ENCODE measurements around the gene CSMD2. TPM values are rescaled to one million over a fixed set of nuclear protein-coding genes. Genes with fewer than 3 reads are reported as not detected.

Gene CSMD2
- total and polyA plus RNA-seq, 4 experiments from 2014 or later, result not detected

- H3K4me3 Mint-ChIP-seq, result no peak overlapping the region
- H3K27ac Mint-ChIP-seq, result no peak overlapping the region
- H3K4me1 Mint-ChIP-seq, result no peaks in the 10 kb centered on the region
- H3K4me3 ChIP-seq (ENCODE audit: low read length in 2 of 2), result no peak overlapping the region
- DNase-seq, result no peak
- H3K27ac ChIP-seq (ENCODE audit: low read depth, low read length), result no peak overlapping the region
- H3K9me3 ChIP-seq (ENCODE audit: control insufficient read depth in 1 of 2, low read length in 2 of 2), result no peaks in the 10 kb centered on the region
- peaks cover 8 to 15% of the 10 kb centered on the region in 2 donors for H3K27me3 Mint-ChIP-seq
- H3K9me3 Mint-ChIP-seq, result peaks cover 0 to 7% (median 0%) of the 10 kb centered on the region in 8 donors
- H3K27me3 ChIP-seq (ENCODE audit: insufficient read depth, low read length), result no peaks in the 10 kb centered on the region
- H3K36me3 Mint-ChIP-seq, result no peaks in the 10 kb centered on the region
- POLR2A ChIA-PET (ENCODE audit: partially characterized antibody), result no interaction called here
- intact Hi-C loops (cut with micrococcal nuclease), result no loop called here
- H3K4me1 ChIP-seq (ENCODE audit: insufficient read depth, low read length), result no peaks in the 10 kb centered on the region
- CTCF ChIA-PET (ENCODE audit: partially characterized antibody), result no interaction called here
- H3K36me3 ChIP-seq (ENCODE audit: insufficient read depth, low read length), result no peaks in the 10 kb centered on the region
Observed at GRCh38 chr1:33828654-33829053, 336.4 kb downstream of the CSMD2 start.

- Histone ChIP-seq H3K27ac (ENCODE audit: low read depth, low read length) (no peak overlapping the region), H3K4me3 (ENCODE audit: low read length in 2 of 2) (no peak overlapping the region), H3K4me1 (ENCODE audit: insufficient read depth, low read length) (no peaks in the 10 kb centered on the region), H3K36me3 (ENCODE audit: insufficient read depth, low read length) (no peaks in the 10 kb centered on the region), H3K9me3 (ENCODE audit: control insufficient read depth in 1 of 2, low read length in 2 of 2) (no peaks in the 10 kb centered on the region), H3K27me3 (ENCODE audit: insufficient read depth, low read length) (no peaks in the 10 kb centered on the region)
- H3K9me3 Mint-ChIP-seq, result peaks cover 0 to 7% (median 0%) of the 10 kb centered on the region in 8 donors
- H3K27ac Mint-ChIP-seq, result no peak overlapping the region
- no peaks in the 10 kb centered on the region for H3K4me1 Mint-ChIP-seq
- H3K4me3 Mint-ChIP-seq, result no peak overlapping the region
- CTCF ChIA-PET (ENCODE audit: partially characterized antibody), result no interaction called here
- intact Hi-C loops (cut with micrococcal nuclease), result no loop called here
- no peaks in the 10 kb centered on the region for H3K36me3 Mint-ChIP-seq
- POLR2A ChIA-PET (ENCODE audit: partially characterized antibody), result no interaction called here
- DNase-seq, result no peak
- peaks cover 9 to 15% of the 10 kb centered on the region in 2 donors for H3K27me3 Mint-ChIP-seq
Observed at GRCh38 chr1:33828059-33828458, 337.0 kb downstream of the CSMD2 start.

GRCh38 chr1:33826711-33827110 is 338.3 kb downstream of the CSMD2 start:
- H3K4me1 ChIP-seq (ENCODE audit: insufficient read depth, low read length), result no peaks in the 10 kb centered on the region
- Mint-ChIP-seq H3K27me3 (peaks cover 13 to 21% of the 10 kb centered on the region in 2 donors), H3K36me3 (no peaks in the 10 kb centered on the region), H3K4me3 (peak overlapping the region in 1 of 8 donors; percentile 2), H3K4me1 (no peaks in the 10 kb centered on the region), H3K9me3 (peaks cover 0 to 3% (median 0%) of the 10 kb centered on the region in 8 donors), H3K27ac (no peak overlapping the region)
- no peak overlapping the region for H3K27ac ChIP-seq (ENCODE audit: low read depth, low read length)
- DNase-seq, result no peak
- H3K9me3 ChIP-seq (ENCODE audit: control insufficient read depth in 1 of 2, low read length in 2 of 2), result no peaks in the 10 kb centered on the region
- CTCF ChIA-PET (ENCODE audit: partially characterized antibody), result no interaction called here
- H3K36me3 ChIP-seq (ENCODE audit: insufficient read depth, low read length), result no peaks in the 10 kb centered on the region
- POLR2A ChIA-PET (ENCODE audit: partially characterized antibody), result no interaction called here
- intact Hi-C loops (cut with micrococcal nuclease), result no loop called here
- H3K27me3 ChIP-seq (ENCODE audit: insufficient read depth, low read length), result no peaks in the 10 kb centered on the region
- H3K4me3 ChIP-seq (ENCODE audit: low read length in 2 of 2), result no peak overlapping the region

- CTCF ChIA-PET (ENCODE audit: partially characterized antibody), result no interaction called here
- intact Hi-C loops (cut with micrococcal nuclease), result no loop called here
- H3K9me3 Mint-ChIP-seq, result peaks cover 0 to 3% (median 0%) of the 10 kb centered on the region in 8 donors
- POLR2A ChIA-PET (ENCODE audit: partially characterized antibody), result no interaction called here
- no peak overlapping the region for H3K27ac Mint-ChIP-seq
- no peaks in the 10 kb centered on the region for H3K36me3 Mint-ChIP-seq
- H3K4me3 Mint-ChIP-seq, result no peak overlapping the region
- no peaks in the 10 kb centered on the region for H3K9me3 ChIP-seq (ENCODE audit: control insufficient read depth in 1 of 2, low read length in 2 of 2)
- no peaks in the 10 kb centered on the region for H3K4me1 ChIP-seq (ENCODE audit: insufficient read depth, low read length)
- no peak overlapping the region for H3K27ac ChIP-seq (ENCODE audit: low read depth, low read length)
- H3K36me3 ChIP-seq (ENCODE audit: insufficient read depth, low read length), result no peaks in the 10 kb centered on the region
- DNase-seq, result no peak
- H3K27me3 Mint-ChIP-seq, result peaks cover 13 to 21% of the 10 kb centered on the region in 2 donors
- no peak overlapping the region for H3K4me3 ChIP-seq (ENCODE audit: low read length in 2 of 2)
- H3K27me3 ChIP-seq (ENCODE audit: insufficient read depth, low read length), result no peaks in the 10 kb centered on the region
- H3K4me1 Mint-ChIP-seq, result no peaks in the 10 kb centered on the region
Observed at GRCh38 chr1:33826311-33826710, 338.7 kb downstream of the CSMD2 start.

GRCh38 chr1:33825506-33825905 is 339.5 kb downstream of the CSMD2 start:
- no peak overlapping the region for H3K27ac Mint-ChIP-seq

GRCh38 chr1:33824971-33825370 is 340.1 kb downstream of the CSMD2 start:
- no peaks in the 10 kb centered on the region for H3K27me3 ChIP-seq (ENCODE audit: insufficient read depth, low read length)
- Mint-ChIP-seq H3K27ac (no peak overlapping the region), H3K27me3 (peaks cover 15 to 21% of the 10 kb centered on the region in 2 donors), H3K36me3 (no peaks in the 10 kb centered on the region), H3K9me3 (peaks cover 0 to 3% (median 0%) of the 10 kb centered on the region in 8 donors), H3K4me1 (no peaks in the 10 kb centered on the region), H3K4me3 (no peak overlapping the region)
- H3K9me3 ChIP-seq (ENCODE audit: control insufficient read depth in 1 of 2, low read length in 2 of 2), result no peaks in the 10 kb centered on the region
- H3K36me3 ChIP-seq (ENCODE audit: insufficient read depth, low read length), result no peaks in the 10 kb centered on the region
- H3K27ac ChIP-seq (ENCODE audit: low read depth, low read length), result no peak overlapping the region
- ChIA-PET CTCF (ENCODE audit: partially characterized antibody) (no interaction called here), POLR2A (ENCODE audit: partially characterized antibody) (no interaction called here)
- no peak overlapping the region for H3K4me3 ChIP-seq (ENCODE audit: low read length in 2 of 2)
- H3K4me1 ChIP-seq (ENCODE audit: insufficient read depth, low read length), result no peaks in the 10 kb centered on the region
- intact Hi-C loops (cut with micrococcal nuclease), result no loop called here
- DNase-seq, result no peak

More at GRCh38 chr1:33825506-33825905, 339.5 kb downstream of the CSMD2 start:
- CTCF ChIA-PET (ENCODE audit: partially characterized antibody), result no interaction called here
- H3K4me3 ChIP-seq (ENCODE audit: low read length in 2 of 2), result no peak overlapping the region
- DNase-seq, result no peak
- POLR2A ChIA-PET (ENCODE audit: partially characterized antibody), result no interaction called here
- no peaks in the 10 kb centered on the region for H3K4me1 Mint-ChIP-seq
- H3K27me3 ChIP-seq (ENCODE audit: insufficient read depth, low read length), result no peaks in the 10 kb centered on the region
- intact Hi-C loops (cut with micrococcal nuclease), result no loop called here
- H3K9me3 ChIP-seq (ENCODE audit: control insufficient read depth in 1 of 2, low read length in 2 of 2), result no peaks in the 10 kb centered on the region
- peaks cover 0 to 3% (median 0%) of the 10 kb centered on the region in 8 donors for H3K9me3 Mint-ChIP-seq
- peaks cover 15 to 21% of the 10 kb centered on the region in 2 donors for H3K27me3 Mint-ChIP-seq
- no peaks in the 10 kb centered on the region for H3K4me1 ChIP-seq (ENCODE audit: insufficient read depth, low read length)
- no peak overlapping the region for H3K4me3 Mint-ChIP-seq
- no peaks in the 10 kb centered on the region for H3K36me3 ChIP-seq (ENCODE audit: insufficient read depth, low read length)
- no peaks in the 10 kb centered on the region for H3K36me3 Mint-ChIP-seq
- no peak overlapping the region for H3K27ac ChIP-seq (ENCODE audit: low read depth, low read length)

GRCh38 chr1:33824321-33824720 is 340.7 kb downstream of the CSMD2 start:
- H3K4me1 Mint-ChIP-seq, result no peaks in the 10 kb centered on the region
- POLR2A ChIA-PET (ENCODE audit: partially characterized antibody), result no interaction called here
- no peaks in the 10 kb centered on the region for H3K36me3 ChIP-seq (ENCODE audit: insufficient read depth, low read length)
- H3K4me3 ChIP-seq (ENCODE audit: low read length in 2 of 2), result no peak overlapping the region
- intact Hi-C loops (cut with micrococcal nuclease), result no loop called here
- no peaks in the 10 kb centered on the region for H3K36me3 Mint-ChIP-seq
- H3K9me3 ChIP-seq (ENCODE audit: control insufficient read depth in 1 of 2, low read length in 2 of 2), result no peaks in the 10 kb centered on the region
- H3K27ac Mint-ChIP-seq, result no peak overlapping the region
- CTCF ChIA-PET (ENCODE audit: partially characterized antibody), result no interaction called here
- H3K4me1 ChIP-seq (ENCODE audit: insufficient read depth, low read length), result no peaks in the 10 kb centered on the region
- H3K4me3 Mint-ChIP-seq, result no peak overlapping the region
- peaks cover 17 to 21% of the 10 kb centered on the region in 2 donors for H3K27me3 Mint-ChIP-seq
- no peak for DNase-seq
- H3K27ac ChIP-seq (ENCODE audit: low read depth, low read length), result no peak overlapping the region
- H3K27me3 ChIP-seq (ENCODE audit: insufficient read depth, low read length), result no peaks in the 10 kb centered on the region
- peaks cover 0 to 3% (median 0%) of the 10 kb centered on the region in 8 donors for H3K9me3 Mint-ChIP-seq

- H3K27me3 Mint-ChIP-seq, result peaks cover 17 to 21% of the 10 kb centered on the region in 2 donors
- no peak overlapping the region for H3K4me3 ChIP-seq (ENCODE audit: low read length in 2 of 2)
- no peaks in the 10 kb centered on the region for H3K4me1 ChIP-seq (ENCODE audit: insufficient read depth, low read length)
- POLR2A ChIA-PET (ENCODE audit: partially characterized antibody), result no interaction called here
- H3K36me3 ChIP-seq (ENCODE audit: insufficient read depth, low read length), result no peaks in the 10 kb centered on the region
- no peak overlapping the region for H3K4me3 Mint-ChIP-seq
- no peak overlapping the region for H3K27ac ChIP-seq (ENCODE audit: low read depth, low read length)
- intact Hi-C loops (cut with micrococcal nuclease), result no loop called here
- no peaks in the 10 kb centered on the region for H3K36me3 Mint-ChIP-seq
- no peak overlapping the region for H3K27ac Mint-ChIP-seq
- H3K9me3 Mint-ChIP-seq, result peaks cover 0 to 3% (median 0%) of the 10 kb centered on the region in 8 donors
- H3K4me1 Mint-ChIP-seq, result no peaks in the 10 kb centered on the region
- no peaks in the 10 kb centered on the region for H3K27me3 ChIP-seq (ENCODE audit: insufficient read depth, low read length)
- DNase-seq, result no peak
- CTCF ChIA-PET (ENCODE audit: partially characterized antibody), result no interaction called here
- no peaks in the 10 kb centered on the region for H3K9me3 ChIP-seq (ENCODE audit: control insufficient read depth in 1 of 2, low read length in 2 of 2)
Observed at GRCh38 chr1:33823830-33824229, 341.2 kb downstream of the CSMD2 start.
